Mononuclear cell (primary cell): ENCODE data around the gene SDK1. TPM values are rescaled to one million over a fixed set of nuclear protein-coding genes. Genes with fewer than 3 reads are reported as not detected.

Source experiments
- H3K27me3 ChIP-seq: 2 replicates; pipeline ENCODE4 v1.6.0; 2011; ENCODE audit warnings: low read length, control low read depth; ENCODE audit not compliant: insufficient read depth
- H3K4me1 ChIP-seq: 2 replicates; pipeline ENCODE4 v1.5.1; 2011; ENCODE audit warnings: mild to moderate bottlenecking, low read length, control low read depth; ENCODE audit not compliant: insufficient read depth
- H3K4me3 ChIP-seq: 2 replicates; pipeline ENCODE4 v1.5.1; 2011; ENCODE audit warnings: mild to moderate bottlenecking, low read length, moderate library complexity
- H3K9me3 ChIP-seq: 2 replicates; pipeline ENCODE4 v1.5.1; 2011; ENCODE audit warnings: low read depth, mild to moderate bottlenecking, control low read depth, low read length
- total RNA-seq: library from RNA; depleted of rRNA; stranded (reverse); fragments of >200 nt; gene quantifications from one replicate; pipeline ENCODE4 v1.2.3, GENCODE V29; 2012

Gene SDK1
- total RNA-seq, 1 donor: 0.31 TPM

GRCh38 chr7:4072161-4072925, 771.3 kb downstream of the SDK1 start:
- no peaks in the 10 kb centered on the region for H3K4me1 ChIP-seq
- H3K4me3 ChIP-seq: no peak overlapping the region
- H3K27me3 ChIP-seq: no peaks in the 10 kb centered on the region
- H3K9me3 ChIP-seq: no peaks in the 10 kb centered on the region

- no peaks in the 10 kb centered on the region for H3K4me1 ChIP-seq
- H3K27me3 ChIP-seq: no peaks in the 10 kb centered on the region
- no peak overlapping the region for H3K4me3 ChIP-seq
- no peaks in the 10 kb centered on the region for H3K9me3 ChIP-seq
Measured at GRCh38 chr7:4073052-4073451, 772.0 kb downstream of the SDK1 start.

- H3K27me3 ChIP-seq: no peaks in the 10 kb centered on the region
- H3K4me1 ChIP-seq: no peaks in the 10 kb centered on the region
- no peak overlapping the region for H3K4me3 ChIP-seq
- no peaks in the 10 kb centered on the region for H3K9me3 ChIP-seq
Measured at GRCh38 chr7:4073750-4074149, 772.7 kb downstream of the SDK1 start.

DNA sequence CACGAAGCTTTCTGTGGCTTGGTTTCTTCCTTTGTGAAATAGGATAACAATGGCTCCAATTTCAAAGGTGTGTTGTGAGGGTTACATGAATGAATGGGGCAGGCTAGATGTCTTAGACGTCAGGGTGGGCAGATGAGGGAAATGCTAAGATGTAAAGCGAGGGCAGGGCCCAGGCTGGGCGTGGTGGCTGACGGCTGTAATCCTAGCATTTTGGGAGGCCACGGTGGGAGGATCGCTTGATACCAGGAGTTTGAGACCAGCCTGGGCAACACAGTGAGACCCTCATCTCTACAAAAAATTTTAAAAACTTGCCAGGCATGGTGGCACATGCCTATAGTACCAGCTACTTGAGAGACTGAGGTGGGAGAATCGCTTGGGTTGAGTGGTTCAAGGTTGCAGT, 773.4 kb downstream of the SDK1 start:
- Histone ChIP-seq H3K9me3 (no peaks in the 10 kb centered on the region), H3K4me1 (no peaks in the 10 kb centered on the region)

DNA sequence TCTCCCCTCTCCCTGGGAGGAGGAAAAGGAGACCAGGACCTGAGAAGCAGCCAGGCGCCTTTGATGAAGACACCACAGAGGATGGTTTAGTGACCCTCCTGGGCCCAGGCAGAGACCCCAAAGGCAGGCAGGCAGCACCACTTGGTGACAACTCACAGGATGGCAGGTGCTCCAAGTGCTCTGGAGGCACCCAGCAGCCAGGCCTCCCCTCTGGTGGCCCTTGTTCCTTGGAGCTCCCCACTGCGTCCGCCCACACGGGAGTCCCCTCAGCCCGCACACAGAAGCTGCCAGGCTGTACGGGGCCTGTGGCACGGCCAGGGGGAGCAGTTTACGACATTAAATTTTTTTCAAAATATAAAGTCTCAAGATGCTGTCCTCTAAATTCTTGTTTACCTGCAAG, 773.9 kb downstream of the SDK1 start:
- H3K9me3 ChIP-seq: no peaks in the 10 kb centered on the region
- H3K4me1 ChIP-seq: no peaks in the 10 kb centered on the region
- no peaks in the 10 kb centered on the region for H3K27me3 ChIP-seq
- H3K4me3 ChIP-seq: no peak overlapping the region

More for the DNA sequence above, 773.4 kb downstream of the SDK1 start:
- Histone ChIP-seq H3K4me3 (no peak overlapping the region), H3K27me3 (no peaks in the 10 kb centered on the region)

- Histone ChIP-seq H3K4me3 (no peak overlapping the region), H3K9me3 (no peaks in the 10 kb centered on the region), H3K27me3 (no peaks in the 10 kb centered on the region), H3K4me1 (no peaks in the 10 kb centered on the region)
Measured at GRCh38 chr7:4076701-4077294, 775.7 kb downstream of the SDK1 start.

DNA sequence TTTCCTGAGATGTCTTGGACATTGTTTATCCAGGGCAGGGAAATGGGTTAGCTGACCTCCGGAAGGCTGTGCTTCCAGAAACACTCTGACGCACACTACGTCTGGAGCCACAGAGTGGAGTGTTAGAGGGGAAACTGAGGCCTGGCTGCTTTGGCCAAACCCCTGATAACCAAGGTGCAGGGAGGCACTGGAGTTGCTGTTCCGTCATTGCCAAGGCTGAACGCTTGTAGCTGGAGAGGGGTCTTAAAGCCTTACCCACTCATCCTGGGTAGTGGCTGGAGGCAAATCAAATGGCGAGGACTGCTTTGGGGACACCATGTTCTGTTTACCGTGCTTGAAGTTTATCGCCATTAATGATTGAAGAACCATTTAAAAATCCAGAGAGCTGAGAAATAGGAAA, 776.9 kb downstream of the SDK1 start:
- H3K27me3 ChIP-seq: no peaks in the 10 kb centered on the region
- H3K4me1 ChIP-seq: no peaks in the 10 kb centered on the region
- no peaks in the 10 kb centered on the region for H3K9me3 ChIP-seq
- H3K4me3 ChIP-seq: no peak overlapping the region

GRCh38 chr7:4078580-4078979, 777.5 kb downstream of the SDK1 start:
- H3K4me3 ChIP-seq: no peak overlapping the region
- no peaks in the 10 kb centered on the region for H3K27me3 ChIP-seq
- no peaks in the 10 kb centered on the region for H3K9me3 ChIP-seq
- H3K4me1 ChIP-seq: no peaks in the 10 kb centered on the region

DNA sequence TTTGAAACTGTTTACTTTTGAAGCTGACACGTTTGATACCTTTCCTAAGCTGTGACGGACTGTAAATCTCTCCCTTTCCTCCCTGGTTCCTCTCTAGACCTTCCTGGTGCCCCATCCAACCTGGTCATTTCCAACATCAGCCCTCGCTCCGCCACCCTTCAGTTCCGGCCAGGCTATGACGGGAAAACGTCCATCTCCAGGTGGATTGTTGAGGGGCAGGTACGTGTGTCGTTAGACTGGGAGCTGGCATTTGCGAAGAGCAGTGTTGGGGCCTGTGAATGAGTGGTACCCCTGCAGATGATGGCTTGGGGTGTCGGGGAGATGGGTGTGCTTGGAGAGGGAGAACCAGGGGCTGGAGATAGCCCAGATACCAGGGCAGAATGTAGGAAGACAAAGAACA, 778.3 kb downstream of the SDK1 start:
- no peak overlapping the region for H3K4me3 ChIP-seq
- no peaks in the 10 kb centered on the region for H3K9me3 ChIP-seq
- H3K27me3 ChIP-seq: no peaks in the 10 kb centered on the region
- no peaks in the 10 kb centered on the region for H3K4me1 ChIP-seq

DNA sequence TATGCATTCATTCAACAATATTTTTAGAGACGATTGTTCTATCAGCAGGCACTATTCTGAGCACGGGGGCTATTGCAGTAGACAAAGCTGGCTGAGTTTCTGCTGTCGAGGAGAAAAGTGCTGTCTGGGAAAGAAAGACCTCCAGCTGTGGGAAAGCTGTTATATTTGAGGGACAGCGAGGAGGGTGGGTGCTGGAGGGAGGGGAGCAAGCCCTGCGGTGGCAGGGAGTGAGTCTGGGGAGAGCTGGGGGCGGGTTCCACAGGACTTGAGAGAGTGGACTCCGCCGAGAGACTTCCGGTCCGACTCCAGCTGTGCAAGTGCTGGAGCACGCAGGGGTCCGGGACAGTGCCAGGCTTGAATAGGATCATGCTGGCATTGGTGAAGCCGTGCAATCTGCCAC, 778.9 kb downstream of the SDK1 start:
- no peaks in the 10 kb centered on the region for H3K9me3 ChIP-seq
- no peaks in the 10 kb centered on the region for H3K4me1 ChIP-seq
- no peak overlapping the region for H3K4me3 ChIP-seq
- H3K27me3 ChIP-seq: no peaks in the 10 kb centered on the region

GRCh38 chr7:4080954-4081353, 779.9 kb downstream of the SDK1 start:
- no peaks in the 10 kb centered on the region for H3K4me1 ChIP-seq

GRCh38 chr7:4083513-4083912, 782.5 kb downstream of the SDK1 start:
- no peaks in the 10 kb centered on the region for H3K9me3 ChIP-seq
- no peaks in the 10 kb centered on the region for H3K4me1 ChIP-seq
- H3K27me3 ChIP-seq: no peaks in the 10 kb centered on the region
- no peak overlapping the region for H3K4me3 ChIP-seq

More at GRCh38 chr7:4080954-4081353, 779.9 kb downstream of the SDK1 start:
- H3K9me3 ChIP-seq: no peaks in the 10 kb centered on the region
- H3K27me3 ChIP-seq: no peaks in the 10 kb centered on the region
- no peak overlapping the region for H3K4me3 ChIP-seq

DNA sequence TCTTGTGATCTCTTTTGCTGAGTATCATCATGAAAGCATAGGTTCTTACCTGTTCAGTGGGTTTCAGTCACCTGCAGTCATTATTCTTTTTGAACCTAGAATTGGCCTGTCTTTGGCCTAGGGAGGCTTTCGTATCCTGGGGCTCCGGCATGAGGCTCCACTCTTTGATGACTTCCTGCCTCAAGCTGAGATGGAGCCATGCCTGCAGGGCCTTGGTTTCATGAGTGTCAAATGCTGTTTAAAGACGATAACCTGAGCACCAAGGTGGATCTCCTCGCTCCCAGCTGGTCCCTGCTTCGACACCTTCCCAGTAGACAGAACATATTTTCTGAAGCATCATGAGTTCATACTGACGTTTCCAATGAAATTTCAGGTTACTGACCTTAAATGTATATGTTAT, 783.2 kb downstream of the SDK1 start:
- H3K4me3 ChIP-seq: no peak overlapping the region
- H3K27me3 ChIP-seq: no peaks in the 10 kb centered on the region
- H3K4me1 ChIP-seq: no peaks in the 10 kb centered on the region
- H3K9me3 ChIP-seq: no peaks in the 10 kb centered on the region

DNA sequence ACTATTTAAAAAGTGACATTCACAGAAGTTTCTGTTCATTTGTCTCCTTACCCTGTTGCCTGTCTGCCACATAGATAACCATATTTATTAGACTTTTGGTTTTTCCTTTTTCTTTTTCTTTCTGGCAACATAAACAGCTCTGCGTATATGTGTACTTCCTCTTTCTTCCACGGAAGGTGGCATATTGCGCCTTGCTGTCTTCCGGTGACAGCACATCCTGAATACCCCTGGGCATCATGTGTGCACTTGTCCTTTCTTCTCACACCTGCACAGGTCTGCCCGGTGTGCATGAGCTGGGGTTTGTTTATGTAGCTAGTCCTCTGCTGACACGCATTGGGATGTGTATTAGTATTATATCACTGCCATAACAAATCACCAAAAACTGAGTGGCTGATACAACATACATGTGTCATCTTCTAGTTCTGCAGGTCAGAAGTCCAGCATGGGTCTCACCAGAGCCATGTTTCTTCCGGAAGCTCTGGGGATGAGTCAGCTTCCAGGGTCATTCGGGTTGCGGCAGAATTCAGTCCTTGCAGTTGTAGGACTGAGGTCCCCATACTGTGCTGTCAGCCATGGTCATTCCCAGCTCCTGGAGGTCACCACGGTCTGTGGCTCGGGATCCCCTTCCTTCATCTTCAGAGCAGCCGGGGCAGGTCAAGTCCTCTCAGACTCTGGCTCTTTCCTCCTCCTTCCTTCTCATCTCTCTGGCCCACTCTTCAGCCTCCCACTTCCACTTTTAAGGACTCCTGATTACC, 785.1 kb downstream of the SDK1 start:
- Histone ChIP-seq H3K4me3 (no peak overlapping the region), H3K4me1 (no peaks in the 10 kb centered on the region), H3K9me3 (no peaks in the 10 kb centered on the region), H3K27me3 (no peaks in the 10 kb centered on the region)

DNA sequence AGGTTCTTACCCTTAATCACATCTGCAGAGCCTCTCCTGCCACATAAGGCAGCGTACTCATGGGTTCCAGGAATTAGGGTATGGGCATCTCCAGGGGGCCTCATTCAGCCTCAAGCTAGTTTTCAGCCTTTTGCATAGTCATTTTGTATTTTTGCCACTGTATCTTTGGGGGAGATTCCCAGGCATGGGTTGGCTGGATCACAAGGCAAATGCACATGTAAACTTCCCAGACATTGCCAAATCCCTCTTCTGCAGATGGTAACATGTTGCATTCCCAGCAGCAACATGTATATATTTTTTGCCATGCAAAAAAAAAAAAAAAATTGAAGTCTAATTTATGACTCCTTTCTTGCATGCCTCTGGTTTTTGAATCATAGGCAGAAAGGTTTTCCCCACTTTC, 785.7 kb downstream of the SDK1 start:
- Histone ChIP-seq H3K27me3 (no peaks in the 10 kb centered on the region), H3K9me3 (no peaks in the 10 kb centered on the region), H3K4me1 (no peaks in the 10 kb centered on the region), H3K4me3 (no peak overlapping the region)
